Psoas muscle (tissue), 8 donors: Measurements from ENCODE around the gene DDX5. TPM values are rescaled to one million over a fixed set of nuclear protein-coding genes. Genes with fewer than 3 reads are reported as not detected.

Experiments used
- ATAC-seq, 4 donors: fragments of 200-7000 bp; cut with Tn5 transposase; one replicate each; pipeline ENCODE4 v1.9.1; 2020; ENCODE audit warnings: moderate library complexity in 3 of 4, mild to moderate bottlenecking in 2 of 4
- DNase-seq, 2 donors: peaks; one replicate each; pipeline ENCODE4 v3.0.0-alpha.2; 2020
- H3K27ac ChIP-seq: fragments of 200-600 bp; one replicate; pipeline ENCODE4 v1.8.0; 2022
- H3K27me3 ChIP-seq, 3 donors: fragments of 200-600 bp in 1 of 3; one replicate each; pipeline versions ENCODE4 v1.6.1 to v1.8.0; 2013 to 2022; ENCODE audit warnings: low read length in 2 of 3, mild to moderate bottlenecking in 2 of 3, moderate library complexity in 1 of 3; ENCODE audit not compliant: insufficient read depth in 3 of 3
- H3K36me3 ChIP-seq, 2 donors: fragments of 200-600 bp in 1 of 2; one replicate each; pipeline versions ENCODE4 v1.6.1 to v1.8.0; 2013 to 2022; ENCODE audit warnings: low read depth in 1 of 2, mild to moderate bottlenecking in 1 of 2, moderate library complexity in 1 of 2; ENCODE audit not compliant: insufficient read depth in 1 of 2
- H3K4me1 ChIP-seq: fragments of 200-600 bp; one replicate; pipeline ENCODE4 v1.8.0; 2022
- H3K4me3 ChIP-seq: fragments of 200-600 bp; one replicate; pipeline ENCODE4 v1.8.0; 2022; ENCODE audit warnings: mild to moderate bottlenecking
- H3K9me3 ChIP-seq: fragments of 200-600 bp; one replicate; pipeline ENCODE4 v1.8.0; 2022
- WGBS, 3 donors: extraction: QIAGEN DNeasy Blood & Tissue Kit; methylation state at CpG; one replicate each; pipeline versions ENCODE4 v1.1.6 to v1.1.7; 2013; 5-methylcytosine and 5-hydroxymethylcytosine counted together
- intact Hi-C, 2 donors: fragments of 100-400 bp; cut with DNase I; formaldehyde crosslinking; loops; one replicate each; pipeline versions ENCODE4 v1.11.0 to v1.14.2; 2022
- polyA plus RNA-seq, 3 donors: library from polyadenylated mRNA; stranded (reverse); fragments of 200-250 nt; gene quantifications; one replicate each; pipeline ENCODE4 v1.2.3, GENCODE V29; 2013
- total RNA-seq, 4 donors: library from RNA; stranded (reverse); fragmentation: NEBNext Ultra II Directional in 2 of 4; extraction: Animal tissue kit (Norgen Biotek cat#: 25700) in 2 of 4; gene quantifications; one replicate each; pipeline versions ENCODE4 v1.2.1 to v1.2.4, GENCODE V29; 2021 to 2023
- TF ChIP-seq, protein P1 (sequence below): fragments of 200-600 bp; IDR thresholded peaks from one replicate; pipeline ENCODE4 v1.8.0; 2022; ENCODE audit warnings: antibody characterized with exemption
- donor health status: healthy with polysubstance abuse.
- donor health status: DM: no; HTN: no; CAD: no; lungs with moderate emphysema.
- donor health status: Bipolar disorder and iron deficiency.
- donor health status: healthy.
- donor health status: DM: yes; HTN: yes; CAD: no.
- donor health status: DM: no; HTN: no; CAD: no.
- donor health status: DM: no; HTN: no; CAD: no.
- donor health status: DM: yes; HTN: yes; CAD: no.

DDX5 gene
- total and polyA plus RNA-seq, 7 donors: 122 to 497 (median 272) TPM

DNA sequence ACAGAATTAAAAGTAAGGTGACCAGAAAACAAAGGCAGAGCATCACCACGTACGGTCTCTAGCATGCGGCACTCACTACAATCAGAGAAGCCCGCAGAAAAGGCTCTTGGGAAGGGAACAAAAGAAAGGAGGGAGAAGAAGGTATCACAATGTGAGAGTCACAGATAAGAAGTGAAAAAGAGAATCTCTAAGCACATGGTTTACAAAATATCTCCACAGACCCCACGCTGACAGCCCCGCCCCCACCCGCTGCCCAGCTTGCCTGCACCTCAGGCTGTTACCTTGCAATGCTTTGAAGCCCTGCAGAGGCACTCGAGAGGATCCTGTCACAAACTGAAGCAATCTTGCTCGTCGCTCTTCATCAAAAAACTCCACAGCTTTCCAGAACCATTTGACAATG lies 41.2 kb upstream of the DDX5 start:
- ATAC-seq (no peak), DNase-seq (no peak)
- Histone ChIP-seq H3K27me3 (no peaks in the 10 kb centered on the region), H3K4me3 (no peak overlapping the region), H3K4me1 (no peaks in the 10 kb centered on the region), H3K36me3 (peaks cover 10 to 94% of the 10 kb centered on the region in 2 donors), H3K9me3 (no peaks in the 10 kb centered on the region), H3K27ac (no peak overlapping the region)
- WGBS, 3 donors: 81 to 90% (median 82%) methylated on average over 10 of the region's 10 CpGs
- TF ChIP-seq, protein P1, sequence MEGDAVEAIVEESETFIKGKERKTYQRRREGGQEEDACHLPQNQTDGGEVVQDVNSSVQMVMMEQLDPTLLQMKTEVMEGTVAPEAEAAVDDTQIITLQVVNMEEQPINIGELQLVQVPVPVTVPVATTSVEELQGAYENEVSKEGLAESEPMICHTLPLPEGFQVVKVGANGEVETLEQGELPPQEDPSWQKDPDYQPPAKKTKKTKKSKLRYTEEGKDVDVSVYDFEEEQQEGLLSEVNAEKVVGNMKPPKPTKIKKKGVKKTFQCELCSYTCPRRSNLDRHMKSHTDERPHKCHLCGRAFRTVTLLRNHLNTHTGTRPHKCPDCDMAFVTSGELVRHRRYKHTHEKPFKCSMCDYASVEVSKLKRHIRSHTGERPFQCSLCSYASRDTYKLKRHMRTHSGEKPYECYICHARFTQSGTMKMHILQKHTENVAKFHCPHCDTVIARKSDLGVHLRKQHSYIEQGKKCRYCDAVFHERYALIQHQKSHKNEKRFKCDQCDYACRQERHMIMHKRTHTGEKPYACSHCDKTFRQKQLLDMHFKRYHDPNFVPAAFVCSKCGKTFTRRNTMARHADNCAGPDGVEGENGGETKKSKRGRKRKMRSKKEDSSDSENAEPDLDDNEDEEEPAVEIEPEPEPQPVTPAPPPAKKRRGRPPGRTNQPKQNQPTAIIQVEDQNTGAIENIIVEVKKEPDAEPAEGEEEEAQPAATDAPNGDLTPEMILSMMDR: no peak
- intact Hi-C loops: no loop called here

GRCh38 chr17:64546716-64547115 lies 40.6 kb upstream of the DDX5 start:
- WGBS, 3 donors: 73 to 81% (median 78%) methylated on average over 7 of the region's 7 CpGs
- intact Hi-C loops: no loop called here

GRCh38 chr17:64544742-64545141 lies 38.7 kb upstream of the DDX5 start:
- ATAC-seq: no peak
- intact Hi-C loops: no loop called here

More at GRCh38 chr17:64546716-64547115, 40.6 kb upstream of the DDX5 start:
- no peaks in the 10 kb centered on the region for H3K4me1 ChIP-seq
- H3K36me3 ChIP-seq: peaks cover 10 to 94% of the 10 kb centered on the region in 2 donors
- TF ChIP-seq, protein P1: no peak
- no peaks in the 10 kb centered on the region for H3K27me3 ChIP-seq
- ATAC-seq: no peak
- no peaks in the 10 kb centered on the region for H3K9me3 ChIP-seq
- no peak for DNase-seq
- no peak overlapping the region for H3K4me3 ChIP-seq
- no peak overlapping the region for H3K27ac ChIP-seq

DNA sequence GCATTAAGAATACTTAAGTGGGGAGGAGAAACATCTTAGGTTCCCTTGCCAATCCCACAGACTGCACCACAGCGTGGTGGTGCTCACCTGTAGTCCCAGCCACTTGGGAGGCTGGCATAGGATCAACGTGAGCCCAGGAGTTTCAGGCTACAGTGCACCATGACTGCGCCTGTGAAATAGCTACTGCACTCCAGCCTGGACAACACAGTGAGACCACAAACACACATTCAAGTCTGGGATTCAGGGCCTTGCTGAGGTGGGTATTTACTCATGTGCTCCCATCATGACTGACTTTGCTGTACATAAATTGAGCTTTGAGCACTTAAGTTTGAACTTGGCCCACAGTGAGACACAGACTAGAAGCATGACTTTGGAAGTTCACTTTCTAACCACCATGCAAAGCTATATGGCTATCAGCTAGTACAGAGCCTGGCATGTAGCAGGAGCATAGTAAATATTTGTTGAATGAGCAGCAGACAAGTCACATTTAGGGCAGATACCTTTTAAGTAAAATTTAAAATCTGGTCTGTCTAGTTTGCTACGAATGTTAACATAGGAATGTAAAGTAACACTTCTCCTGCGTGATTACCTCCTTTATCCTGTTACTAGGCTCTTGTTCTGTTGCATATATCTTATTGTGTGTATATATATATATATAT lies 34.2 kb upstream of the DDX5 start:
- TF ChIP-seq, protein P1: no peak
- 91 to 95% (median 94%) methylated on average over 5 of the region's 5 CpGs for WGBS, 3 donors
- ATAC-seq: peak in 1 of 4 donors; percentile 19

More at GRCh38 chr17:64544742-64545141, 38.7 kb upstream of the DDX5 start:
- H3K27ac ChIP-seq: no peak overlapping the region
- H3K27me3 ChIP-seq: no peaks in the 10 kb centered on the region
- peaks cover 10 to 93% of the 10 kb centered on the region in 2 donors for H3K36me3 ChIP-seq
- TF ChIP-seq, protein P1: no peak
- H3K4me3 ChIP-seq: no peak overlapping the region
- H3K9me3 ChIP-seq: no peaks in the 10 kb centered on the region
- no peak for DNase-seq
- 95 to 99% (median 97%) methylated on average over 2 of the region's 2 CpGs for WGBS, 3 donors
- H3K4me1 ChIP-seq: no peaks in the 10 kb centered on the region

More for the DNA sequence above, 34.2 kb upstream of the DDX5 start:
- Histone ChIP-seq H3K4me1 (no peaks in the 10 kb centered on the region), H3K27me3 (no peaks in the 10 kb centered on the region), H3K27ac (no peak overlapping the region), H3K9me3 (no peaks in the 10 kb centered on the region), H3K36me3 (peaks cover 13 to 97% of the 10 kb centered on the region in 2 donors), H3K4me3 (no peak overlapping the region)
- intact Hi-C loops: no loop called here
- DNase-seq: no peak
